Caki2 (cell line): ENCODE data around the gene MAML3. TPM values are rescaled to one million over a fixed set of nuclear protein-coding genes. Genes with fewer than 3 reads are reported as not detected.
A peak's percentile ranks its signal among the peaks of the same experiment; 100 is the strongest.

Source experiments
- DNase-seq: peaks from one replicate; pipeline ENCODE4 v3.0.0-alpha.2; 2015; ENCODE audit warnings: low read depth
- in situ Hi-C: cut with HindIII; loops from 2 replicates; pipeline ENCODE4 v1.10.0; 2016; ENCODE audit warnings: low sequenced_read_pairs, low pct_unique_long_range_greater_than_20kb, mixed read lengths
- total RNA-seq: library from RNA; depleted of rRNA; stranded (reverse); fragments of >200 nt; shearing (Covaris generic); gene quantifications from 2 replicates; pipeline ENCODE4 v1.2.3, GENCODE V29; 2014; ENCODE audit warnings: low replicate concordance

MAML3 gene
- total RNA-seq, 1 experiment from 2014 or later = 0.61 TPM

DNA sequence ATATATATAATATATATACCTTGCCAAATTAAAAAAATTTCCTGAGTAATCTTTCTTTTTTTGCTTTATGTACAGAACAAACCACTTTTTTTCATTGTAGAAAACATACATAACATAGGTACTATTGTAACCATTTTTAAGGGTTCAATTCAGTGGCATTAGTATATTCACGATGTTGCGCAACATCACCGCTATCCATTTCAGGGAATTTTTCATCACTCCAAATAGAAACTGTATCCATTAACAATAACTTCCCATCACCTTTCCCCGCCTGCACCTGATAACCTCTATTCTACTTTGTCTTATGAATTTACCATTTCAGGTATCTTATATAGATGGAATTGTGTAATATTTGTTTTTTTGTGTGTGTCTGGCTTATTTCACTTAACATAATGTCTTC lies 363.7 kb downstream of the MAML3 start:
- no peak for DNase-seq
- in situ Hi-C loops = no loop called here

DNA sequence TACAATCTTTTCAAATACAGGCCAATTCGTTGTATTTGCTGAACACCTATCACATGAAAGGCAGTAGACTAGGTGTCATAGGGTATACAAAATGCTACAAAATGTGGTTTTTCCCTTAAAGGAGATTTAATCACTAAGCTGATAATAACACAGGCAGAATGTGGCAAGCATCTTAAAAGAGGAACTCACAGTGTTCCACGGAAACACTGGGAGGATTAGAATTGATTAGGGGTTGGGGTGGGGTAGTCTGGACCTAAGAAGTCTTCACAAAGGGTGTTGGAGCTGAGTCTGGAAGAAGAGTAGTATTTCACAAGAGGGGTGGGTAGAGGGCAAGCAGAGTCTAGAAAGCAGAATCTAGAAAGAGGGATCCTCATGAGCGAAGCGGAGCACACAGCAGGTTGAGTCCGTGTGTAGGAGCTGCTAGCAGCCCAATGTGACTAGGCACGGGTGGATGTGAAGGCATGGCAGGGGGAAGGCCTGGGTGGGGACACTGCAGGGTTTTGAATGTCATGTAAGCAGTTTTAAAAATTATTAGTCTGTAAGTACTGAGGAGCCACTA lies 364.8 kb downstream of the MAML3 start:
- in situ Hi-C loops = no loop called here

DNA sequence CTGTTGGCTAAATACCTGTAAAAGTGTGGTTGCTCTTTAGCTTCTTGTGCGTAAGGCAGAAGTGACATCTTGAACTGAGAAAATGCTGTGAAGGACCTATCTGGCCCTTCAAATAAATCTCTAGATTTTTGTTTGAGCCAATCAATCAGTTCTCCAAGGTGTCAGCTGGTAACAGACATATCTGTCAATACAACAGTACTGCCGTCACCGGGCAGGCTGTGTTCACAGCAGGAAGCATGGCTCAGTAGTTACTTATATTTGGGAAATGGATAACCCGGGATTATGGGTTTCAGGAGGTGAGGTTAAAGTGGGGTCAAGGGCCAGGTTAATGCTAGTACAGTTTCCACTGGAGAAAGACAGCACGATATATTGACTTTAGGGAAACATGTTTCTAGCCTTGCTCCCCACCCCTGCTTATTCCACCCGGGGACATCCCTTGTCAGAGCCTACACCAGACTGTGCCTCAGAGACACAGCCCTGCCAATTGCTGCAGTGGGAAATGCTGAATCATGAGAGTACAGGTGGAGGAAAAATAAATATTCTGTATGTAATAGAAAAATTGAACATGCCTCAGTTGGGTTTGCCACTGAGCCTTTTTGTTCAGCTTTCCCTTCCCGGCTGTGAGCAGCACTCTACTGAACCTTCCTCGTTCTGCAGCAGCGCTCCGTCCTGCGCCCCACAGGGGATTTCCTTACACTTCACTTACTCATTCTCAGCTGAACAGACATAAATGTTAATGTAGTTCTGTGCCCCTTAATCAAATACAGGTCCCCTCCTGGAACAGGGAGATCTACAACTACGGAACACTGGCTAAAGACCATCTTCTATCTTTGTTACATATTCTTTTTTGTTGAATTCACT lies 367.3 kb downstream of the MAML3 start:
- in situ Hi-C loops = no loop called here
- DNase-seq = no peak

More for the DNA sequence above, 364.8 kb downstream of the MAML3 start:
- DNase-seq = no peak

DNA sequence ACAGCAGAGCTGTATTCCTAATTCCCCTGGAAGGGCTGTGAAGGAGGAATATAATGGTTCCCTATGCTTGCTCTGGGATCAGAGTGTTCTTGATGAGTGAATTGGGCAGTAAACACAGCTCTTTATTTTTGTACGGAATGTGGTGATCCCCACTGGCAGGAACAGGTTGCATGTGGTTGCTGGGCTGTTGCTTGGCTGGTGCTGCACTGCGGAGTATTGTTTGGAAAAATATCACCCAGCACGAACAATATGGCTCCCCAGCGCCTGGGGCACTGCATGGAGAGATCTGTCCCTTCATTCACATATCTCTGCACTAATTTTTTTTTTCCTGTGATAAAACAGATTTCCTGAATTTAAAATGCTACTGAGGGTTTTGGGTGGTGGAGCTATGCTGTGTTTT lies 368.6 kb downstream of the MAML3 start:
- in situ Hi-C loops = no loop called here
- no peak for DNase-seq

DNA sequence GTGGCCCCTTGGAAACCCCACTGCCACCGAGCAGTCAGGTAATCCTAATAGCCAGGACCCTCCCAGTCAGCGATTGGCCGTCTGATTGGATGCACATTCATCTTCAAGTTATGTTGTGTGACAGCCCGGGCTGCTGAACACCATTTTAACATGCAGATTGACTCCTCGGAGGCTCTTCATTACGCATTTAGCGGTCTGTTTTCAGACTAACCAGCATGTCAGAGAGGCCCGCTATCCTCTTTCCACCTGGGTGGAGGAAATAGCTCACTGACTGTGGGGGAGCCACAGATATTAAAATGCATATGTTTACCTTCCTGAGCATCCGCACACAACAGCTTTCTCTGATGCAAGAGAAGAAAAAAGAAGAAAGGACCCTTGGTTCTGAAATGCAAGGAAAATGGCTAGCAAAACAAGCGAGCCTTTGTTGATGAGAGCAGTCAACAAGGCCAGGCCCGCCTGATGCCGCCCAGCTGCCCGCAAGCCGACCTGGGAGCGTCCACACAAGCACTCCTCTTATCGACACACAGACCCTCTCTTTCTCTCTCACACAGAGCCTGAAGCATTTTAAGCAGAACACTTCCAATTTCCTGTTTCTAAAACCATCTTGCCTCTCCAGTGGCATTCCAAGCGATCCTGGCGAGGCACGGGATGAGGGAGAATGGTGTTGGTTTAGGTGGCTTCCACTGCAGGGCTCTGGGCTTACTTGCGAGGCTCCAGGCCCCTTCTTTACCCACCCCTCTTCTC lies 370.1 kb downstream of the MAML3 start:
- no peak for DNase-seq
- in situ Hi-C loops = no loop called here

DNA sequence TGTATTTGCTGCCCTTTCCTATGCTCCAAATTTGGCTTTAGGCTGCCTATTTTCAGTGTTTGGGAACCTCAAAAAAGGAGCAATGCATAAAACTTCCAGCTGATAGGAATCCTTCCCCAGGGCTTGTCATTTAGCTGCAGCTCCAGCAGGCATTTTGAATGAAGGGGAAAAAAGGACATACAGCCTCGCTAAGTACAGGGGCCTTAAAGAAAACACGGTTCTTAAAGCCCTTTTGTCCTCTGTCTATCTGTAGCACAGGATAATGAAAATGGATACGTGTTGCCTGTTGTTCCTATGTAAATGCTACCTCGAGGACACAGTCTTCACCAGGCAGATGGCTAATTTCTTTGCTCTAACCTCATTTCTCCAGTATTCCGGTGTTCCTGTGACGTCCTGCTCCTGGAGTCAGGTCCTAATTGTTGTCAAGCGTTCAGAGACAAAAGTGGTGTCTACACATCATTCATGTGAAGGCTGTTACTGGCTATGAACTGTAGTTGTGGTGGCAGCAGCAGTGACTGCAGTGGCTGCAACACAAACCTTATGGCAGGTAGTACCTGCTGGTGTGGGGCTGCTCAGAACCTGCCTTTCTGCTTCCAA lies 371.0 kb downstream of the MAML3 start:
- no peak for DNase-seq
- in situ Hi-C loops = no loop called here

DNA sequence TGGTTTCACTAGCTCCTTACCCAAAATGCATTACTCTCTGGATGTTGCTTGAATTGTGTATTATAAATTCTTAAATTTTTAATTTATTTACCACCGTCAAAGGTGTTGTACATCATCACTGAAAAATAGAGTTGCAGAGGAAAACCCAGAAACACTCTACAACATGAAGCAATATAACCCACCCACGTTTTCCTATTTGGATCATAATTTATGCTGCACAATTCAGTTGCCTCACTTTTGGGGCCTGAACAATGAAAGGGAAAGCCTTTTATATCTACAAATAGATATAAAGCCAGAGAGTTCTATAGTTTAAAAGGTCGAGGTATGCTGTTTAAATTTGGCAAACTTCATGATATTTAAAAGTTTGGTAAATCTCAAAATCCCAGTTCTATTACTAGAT lies 372.9 kb downstream of the MAML3 start:
- no peak for DNase-seq
- in situ Hi-C loops = no loop called here

DNA sequence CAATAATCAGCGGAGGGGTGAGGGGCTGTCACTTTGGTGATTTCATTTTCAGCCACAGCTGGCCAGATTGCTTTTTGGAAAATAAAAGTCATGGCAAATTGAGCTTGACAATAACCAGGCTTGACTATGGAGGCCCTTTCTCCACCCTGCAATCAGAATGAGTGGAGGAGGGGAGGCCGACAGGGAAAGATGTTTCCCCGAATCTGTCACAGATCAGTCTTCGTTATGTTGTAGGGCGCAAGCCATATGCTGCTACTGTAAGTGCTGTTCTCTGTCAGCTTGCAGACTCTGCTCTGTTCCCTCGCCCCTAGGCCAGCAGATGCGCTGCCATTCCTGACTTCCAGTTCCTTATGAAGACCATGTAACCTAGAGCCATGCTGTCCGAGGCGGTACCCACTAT lies 374.3 kb downstream of the MAML3 start:
- in situ Hi-C loops = no loop called here
- no peak for DNase-seq

DNA sequence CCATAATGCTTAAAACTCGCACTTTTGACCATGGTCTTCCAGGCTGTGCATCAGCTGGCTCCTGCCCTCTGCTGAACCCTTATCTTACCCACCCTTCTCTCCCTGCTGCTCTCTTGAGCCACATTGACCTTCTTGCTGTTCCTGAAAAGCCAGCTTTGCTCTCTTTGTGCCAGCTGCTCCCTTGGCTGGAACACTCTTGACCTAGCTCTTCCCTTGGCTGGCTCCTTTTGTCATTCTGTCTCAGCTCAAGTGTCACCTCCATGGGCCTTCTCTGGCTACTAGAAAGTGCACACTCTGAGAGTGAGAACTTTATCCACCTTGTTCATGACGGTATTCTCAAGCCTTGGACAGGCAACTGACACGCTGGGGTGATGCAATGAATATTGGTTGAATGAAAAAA lies 376.2 kb downstream of the MAML3 start:
- in situ Hi-C loops = no loop called here
- DNase-seq = no peak

DNA sequence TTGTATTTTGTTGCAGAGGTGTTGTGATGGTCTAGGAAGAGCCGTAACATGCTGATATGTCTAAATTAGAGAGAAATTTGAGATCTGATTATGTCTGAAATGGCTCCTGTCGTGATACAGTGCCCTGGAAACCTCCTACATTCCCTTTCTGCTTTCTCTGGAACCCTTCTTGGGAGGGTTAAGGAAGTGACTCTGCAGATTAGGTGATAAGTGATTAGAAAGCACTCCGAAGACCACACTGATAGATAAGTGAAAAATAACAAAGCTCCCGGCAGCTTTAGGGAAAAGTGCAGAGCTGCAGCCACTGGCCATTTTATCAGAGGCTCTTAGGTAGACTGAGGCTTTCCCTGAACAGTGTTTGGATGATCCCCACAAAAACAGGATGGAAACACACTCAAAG lies 377.7 kb downstream of the MAML3 start:
- in situ Hi-C loops = no loop called here

DNA sequence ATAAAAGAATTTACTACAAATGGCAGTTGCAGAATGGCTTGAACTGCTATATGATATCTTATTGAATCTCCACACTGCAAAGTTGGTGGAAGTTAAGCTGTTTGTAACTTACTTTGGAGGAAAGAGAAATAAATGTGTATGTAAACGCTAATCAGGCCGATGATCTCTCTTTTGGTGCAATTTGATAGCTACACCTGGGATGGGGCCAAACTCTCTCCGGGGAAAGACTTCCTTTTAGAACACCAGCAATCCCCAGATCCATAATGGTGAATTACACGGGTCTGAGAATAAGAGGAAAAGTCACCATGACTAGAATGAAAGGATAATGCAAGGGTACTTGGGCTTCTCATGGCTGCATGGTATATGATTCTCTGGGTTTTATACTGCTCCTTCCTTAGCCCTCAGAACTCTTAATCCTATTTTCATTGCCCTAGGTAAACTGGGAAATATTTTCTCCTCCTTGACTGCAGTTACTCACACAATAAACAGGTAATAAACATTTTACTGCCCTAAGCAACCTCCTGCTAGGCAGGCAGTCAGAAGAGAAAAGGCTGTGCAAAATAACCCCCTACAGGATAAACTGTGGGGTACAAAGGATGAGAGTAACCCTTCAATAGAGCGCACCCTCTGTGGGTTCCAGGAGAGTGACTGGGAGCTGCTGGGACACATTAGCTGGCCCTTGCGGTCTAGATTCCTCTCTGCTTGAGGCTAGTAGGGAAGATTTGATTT lies 379.1 kb downstream of the MAML3 start:
- in situ Hi-C loops = no loop called here
- no peak for DNase-seq

More for the DNA sequence above, 377.7 kb downstream of the MAML3 start:
- no peak for DNase-seq

DNA sequence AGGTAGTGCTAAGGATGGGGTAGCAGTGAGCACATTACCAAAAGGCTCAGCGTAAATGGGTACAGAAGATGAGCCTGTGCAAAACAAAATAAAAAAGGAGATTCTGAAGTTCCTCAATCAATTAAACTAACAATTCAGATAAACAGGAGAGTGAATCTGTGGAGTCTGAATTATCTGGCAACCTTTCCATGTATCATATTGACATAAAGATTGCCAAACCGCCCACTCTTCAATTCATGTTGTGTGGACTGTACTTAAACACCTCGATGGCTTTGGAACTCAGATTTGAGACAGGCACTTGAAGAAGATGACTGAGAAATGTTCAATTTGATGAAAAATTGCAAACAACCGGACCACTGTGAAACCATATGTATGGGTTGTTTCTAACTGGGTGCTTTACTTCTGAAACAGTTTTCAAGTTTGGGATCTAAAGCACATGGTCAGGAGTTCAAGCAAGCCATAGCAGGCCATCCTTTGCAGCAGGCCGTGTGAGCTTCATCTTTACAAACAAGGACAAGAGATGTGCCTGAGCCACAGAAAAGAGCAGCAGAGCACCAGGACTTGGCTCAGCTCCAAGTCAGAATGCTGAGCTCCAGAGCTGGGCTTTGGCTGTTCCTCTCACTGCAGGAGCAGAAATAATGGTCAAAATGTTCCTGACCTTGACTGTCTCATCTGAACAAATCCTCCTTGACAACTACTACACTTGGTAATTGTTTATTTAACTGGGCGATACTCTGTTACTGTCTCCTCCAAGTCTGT lies 380.2 kb downstream of the MAML3 start:
- DNase-seq = no peak
- in situ Hi-C loops = no loop called here

DNA sequence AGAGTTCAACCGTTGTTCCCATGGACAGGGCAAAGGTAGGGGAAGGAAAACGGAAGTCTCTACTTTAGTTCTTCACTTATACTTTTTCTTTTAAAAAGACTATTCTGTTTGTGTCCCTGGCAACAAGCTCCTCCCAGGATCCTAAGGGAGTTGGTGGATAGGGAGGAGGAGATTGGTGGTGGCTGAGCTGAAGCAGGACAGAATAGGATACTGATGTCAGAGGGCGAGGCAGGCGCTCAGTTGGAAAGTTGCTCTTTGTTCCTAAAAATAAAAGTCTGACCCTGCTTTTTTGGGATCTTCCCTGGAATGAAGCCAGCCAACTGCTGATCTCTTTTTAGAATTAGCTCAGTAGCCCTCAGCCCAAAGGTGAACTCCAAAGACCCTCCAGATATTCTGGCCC lies 383.6 kb downstream of the MAML3 start:
- in situ Hi-C loops = no loop called here
- peak; percentile 46 for DNase-seq

DNA sequence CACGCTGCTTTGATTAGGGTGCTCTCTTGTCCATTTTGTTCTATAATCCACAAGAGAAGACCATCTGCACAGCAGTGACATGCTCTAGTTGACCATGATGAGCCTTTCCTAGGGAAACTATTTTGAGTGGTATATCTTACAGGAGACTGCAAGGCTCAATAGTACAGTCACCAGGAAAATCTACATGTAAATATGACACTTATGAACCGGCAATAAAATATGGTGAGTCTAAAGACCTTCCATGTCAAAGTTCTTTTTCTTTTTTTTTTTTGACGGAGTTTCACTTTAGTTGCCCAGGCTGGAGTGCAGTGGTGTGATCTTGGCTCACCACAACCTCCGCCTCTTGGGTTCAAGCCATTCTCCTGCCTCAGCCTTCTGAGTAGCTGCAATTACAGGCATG lies 384.6 kb downstream of the MAML3 start:
- in situ Hi-C loops = no loop called here

DNA sequence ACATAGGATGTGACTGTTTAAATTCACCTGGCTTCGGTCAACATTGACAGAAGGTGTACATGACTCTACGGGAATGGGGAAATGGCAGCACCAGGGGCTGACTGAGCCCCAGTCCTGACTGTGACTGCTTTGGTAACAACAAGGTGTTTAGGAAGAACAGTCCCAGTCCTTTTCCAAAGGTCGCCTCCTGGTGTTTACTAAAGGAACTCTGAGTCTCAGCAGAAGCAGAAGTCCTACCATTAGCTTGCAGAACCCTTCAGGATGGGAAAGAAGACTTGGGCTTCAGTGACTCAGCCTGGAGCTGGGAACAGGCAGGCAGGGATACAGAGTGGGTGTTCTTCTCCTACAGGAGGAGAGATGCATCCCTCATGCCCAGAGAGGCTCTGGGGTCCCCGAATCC lies 385.1 kb downstream of the MAML3 start:
- DNase-seq = no peak

More for the DNA sequence above, 384.6 kb downstream of the MAML3 start:
- DNase-seq = no peak

DNA sequence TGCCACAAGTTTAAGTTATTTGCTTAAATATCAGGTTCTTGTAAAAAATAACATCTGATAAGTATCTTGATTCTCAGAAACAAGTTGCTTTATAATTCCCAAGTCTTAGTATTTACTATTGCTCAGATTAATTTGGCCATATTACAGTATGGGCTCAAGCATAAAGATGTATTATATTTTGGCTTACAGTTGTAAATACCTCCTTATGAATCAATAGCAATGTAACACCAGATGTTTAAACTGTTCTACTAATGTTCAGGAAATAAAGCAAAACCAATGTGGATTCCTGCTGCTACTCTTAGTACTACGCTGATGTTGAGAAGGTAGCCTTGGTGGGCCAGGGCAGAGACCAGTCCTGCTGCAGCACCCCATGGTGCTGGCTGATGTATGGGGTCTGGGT lies 385.6 kb downstream of the MAML3 start:
- in situ Hi-C loops = no loop called here
- DNase-seq = no peak

More for the DNA sequence above, 385.1 kb downstream of the MAML3 start:
- in situ Hi-C loops = no loop called here

DNA sequence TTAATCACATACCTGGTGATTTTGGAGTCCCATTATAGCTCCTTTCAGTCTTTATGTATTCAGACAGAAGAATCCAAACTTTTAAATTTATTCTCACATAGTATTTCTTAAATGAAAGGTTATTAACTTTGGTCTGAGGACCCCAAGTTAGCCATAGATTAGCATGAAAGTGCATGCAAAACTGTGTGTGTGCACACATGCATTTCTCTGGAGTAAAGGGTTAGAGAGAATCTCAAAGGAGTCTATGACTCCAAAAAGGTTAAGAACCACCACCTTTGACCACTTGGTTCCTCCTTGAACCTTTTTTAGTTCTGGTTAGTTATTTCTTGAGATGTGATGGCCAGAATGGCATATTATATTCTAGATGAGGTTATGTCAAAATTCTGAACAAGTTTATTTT lies 386.4 kb downstream of the MAML3 start:
- no peak for DNase-seq
- in situ Hi-C loops = no loop called here

DNA sequence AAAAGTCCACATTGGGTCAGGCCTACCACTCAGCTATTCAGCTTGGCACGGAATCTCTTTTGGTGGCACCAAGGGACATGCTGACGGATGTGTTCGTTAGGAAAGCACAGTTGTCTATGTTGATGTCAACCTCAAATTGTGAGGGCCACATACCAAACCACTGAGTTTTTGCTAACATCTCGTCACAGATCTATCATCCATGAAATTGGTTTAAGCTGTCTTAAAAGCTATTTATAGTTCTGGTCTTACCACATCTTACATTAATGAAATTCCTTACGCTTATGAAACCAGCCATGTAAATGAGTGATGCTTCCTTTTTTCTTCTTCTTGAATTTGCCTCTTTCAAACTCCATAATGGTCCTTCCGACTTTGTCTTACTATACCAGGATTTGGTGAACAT lies 386.8 kb downstream of the MAML3 start:
- in situ Hi-C loops = no loop called here
- no peak for DNase-seq
